Urinary bladder (tissue), 4 donors: Measurements from ENCODE around the gene TMEM82. TPM values are rescaled to one million over a fixed set of nuclear protein-coding genes. Genes with fewer than 3 reads are reported as not detected.

Experiments
- DNase-seq: peaks from one replicate; pipeline ENCODE4 v3.0.0-alpha.2; 2015; ENCODE audit errors: extremely low spot score
- H3K27ac ChIP-seq: one replicate; pipeline ENCODE4 v1.5.1; 2013; ENCODE audit warnings: low read depth, mild to moderate bottlenecking, moderate library complexity
- H3K36me3 ChIP-seq: one replicate; pipeline ENCODE4 v1.6.1; 2013; ENCODE audit warnings: mild to moderate bottlenecking, moderate library complexity; ENCODE audit not compliant: insufficient read depth
- H3K4me1 ChIP-seq: one replicate; pipeline ENCODE4 v1.6.1; 2013; ENCODE audit warnings: mild to moderate bottlenecking, moderate library complexity; ENCODE audit not compliant: insufficient read depth
- H3K4me3 ChIP-seq: one replicate; pipeline ENCODE4 v1.5.1; 2013; ENCODE audit warnings: low read depth, low read length
- WGBS: extraction: QIAGEN DNeasy Blood & Tissue Kit; methylation state at CpG from one replicate; pipeline ENCODE4 v1.1.7; 2013; 5-methylcytosine and 5-hydroxymethylcytosine counted together
- polyA plus RNA-seq: library from polyadenylated mRNA; stranded (reverse); fragments of 200-250 nt; gene quantifications from one replicate; pipeline ENCODE4 v1.2.3, GENCODE V29; 2013
- total RNA-seq: library from RNA; depleted of rRNA; stranded (reverse); fragments of >200 nt; gene quantifications from one replicate; pipeline ENCODE4 v1.2.3, GENCODE V29; 2014
- donor health status: healthy with polysubstance abuse.
- donor health status: healthy.

Gene TMEM82
- total and polyA plus RNA-seq, 2 donors = not detected

- H3K36me3 ChIP-seq = peaks cover 11% of the 10 kb centered on the region
- H3K4me3 ChIP-seq = no peak overlapping the region
- 93% methylated on average over 9 of the region's 9 CpGs for WGBS
- no peak for DNase-seq
- H3K27ac ChIP-seq = no peak overlapping the region
- H3K4me1 ChIP-seq = no peaks in the 10 kb centered on the region
These were observed 15.8 kb upstream of the TMEM82 start for GRCh38 chr1:15726508-15726907.

GRCh38 chr1:15727021-15727420 lies 15.3 kb upstream of the TMEM82 start:
- Histone ChIP-seq H3K4me1 (no peaks in the 10 kb centered on the region), H3K4me3 (no peak overlapping the region), H3K27ac (no peak overlapping the region), H3K36me3 (peaks cover 14% of the 10 kb centered on the region)
- WGBS = 76% methylated on average over 21 of the region's 21 CpGs
- DNase-seq = no peak

GRCh38 chr1:15727424-15727823 lies 14.9 kb upstream of the TMEM82 start:
- no peak for DNase-seq
- WGBS = 85% methylated on average over 13 of the region's 13 CpGs
- Histone ChIP-seq H3K4me1 (no peaks in the 10 kb centered on the region), H3K27ac (no peak overlapping the region), H3K4me3 (no peak overlapping the region), H3K36me3 (peaks cover 14% of the 10 kb centered on the region)

GRCh38 chr1:15727866-15728534 lies 14.3 kb upstream of the TMEM82 start:
- Histone ChIP-seq H3K4me3 (no peak overlapping the region), H3K36me3 (peaks cover 14% of the 10 kb centered on the region), H3K4me1 (no peaks in the 10 kb centered on the region), H3K27ac (no peak overlapping the region)
- DNase-seq = no peak
- 89% methylated on average over 23 of the region's 23 CpGs for WGBS

GRCh38 chr1:15728937-15729657 lies 13.2 kb upstream of the TMEM82 start:
- Histone ChIP-seq H3K27ac (no peak overlapping the region), H3K36me3 (peaks cover 15% of the 10 kb centered on the region), H3K4me1 (no peaks in the 10 kb centered on the region), H3K4me3 (no peak overlapping the region)
- no peak for DNase-seq
- whole genome bisulfite sequencing = 83% methylated on average over 22 of the region's 22 CpGs

GRCh38 chr1:15730423-15730822 lies 11.9 kb upstream of the TMEM82 start:
- WGBS = 95% methylated on average over 16 of the region's 16 CpGs
- DNase-seq = no peak
- Histone ChIP-seq H3K4me1 (no peaks in the 10 kb centered on the region), H3K27ac (no peak overlapping the region), H3K4me3 (no peak overlapping the region), H3K36me3 (peaks cover 15% of the 10 kb centered on the region)

GRCh38 chr1:15730936-15731335 lies 11.4 kb upstream of the TMEM82 start:
- DNase-seq = no peak
- H3K27ac ChIP-seq = no peak overlapping the region
- no peaks in the 10 kb centered on the region for H3K4me1 ChIP-seq
- peaks cover 11% of the 10 kb centered on the region for H3K36me3 ChIP-seq
- H3K4me3 ChIP-seq = no peak overlapping the region
- 94% methylated on average over 16 of the region's 16 CpGs for WGBS

- Histone ChIP-seq H3K4me1 (no peaks in the 10 kb centered on the region), H3K27ac (no peak overlapping the region), H3K36me3 (peaks cover 10% of the 10 kb centered on the region), H3K4me3 (no peak overlapping the region)
- WGBS = 92% methylated on average over 39 of the region's 39 CpGs
- DNase-seq = no peak
These were observed 10.3 kb upstream of the TMEM82 start for GRCh38 chr1:15731735-15732685.

GRCh38 chr1:15732686-15733081 lies 9.6 kb upstream of the TMEM82 start:
- WGBS = 83% methylated on average over 7 of the region's 7 CpGs

GRCh38 chr1:15733218-15733725 lies 9.0 kb upstream of the TMEM82 start:
- DNase-seq = no peak
- WGBS = 89% methylated on average over 11 of the region's 11 CpGs
- no peak overlapping the region for H3K27ac ChIP-seq
- H3K4me1 ChIP-seq = no peaks in the 10 kb centered on the region
- peaks cover 7% of the 10 kb centered on the region for H3K36me3 ChIP-seq
- no peak overlapping the region for H3K4me3 ChIP-seq

More at GRCh38 chr1:15732686-15733081, 9.6 kb upstream of the TMEM82 start:
- Histone ChIP-seq H3K4me3 (no peak overlapping the region), H3K4me1 (no peaks in the 10 kb centered on the region), H3K36me3 (peaks cover 7% of the 10 kb centered on the region), H3K27ac (no peak overlapping the region)
- no peak for DNase-seq

GRCh38 chr1:15733726-15734226 lies 8.5 kb upstream of the TMEM82 start:
- WGBS = 90% methylated on average over 27 of the region's 27 CpGs
- Histone ChIP-seq H3K36me3 (peaks cover 4% of the 10 kb centered on the region), H3K4me1 (no peaks in the 10 kb centered on the region)

GRCh38 chr1:15734296-15734695 lies 8.0 kb upstream of the TMEM82 start:
- DNase-seq = no peak
- Histone ChIP-seq H3K4me1 (no peaks in the 10 kb centered on the region), H3K4me3 (no peak overlapping the region), H3K27ac (no peak overlapping the region), H3K36me3 (peaks cover 4% of the 10 kb centered on the region)
- 75% methylated on average over 13 of the region's 13 CpGs for WGBS

More at GRCh38 chr1:15733726-15734226, 8.5 kb upstream of the TMEM82 start:
- H3K4me3 ChIP-seq = no peak overlapping the region
- no peak overlapping the region for H3K27ac ChIP-seq
- DNase-seq = no peak

- WGBS = 74% methylated on average over 17 of the region's 17 CpGs
- DNase-seq = no peak
- H3K27ac ChIP-seq = no peak overlapping the region
- no peaks in the 10 kb centered on the region for H3K4me1 ChIP-seq
- H3K36me3 ChIP-seq = peaks cover 4% of the 10 kb centered on the region
- no peak overlapping the region for H3K4me3 ChIP-seq
These were observed 7.4 kb upstream of the TMEM82 start for GRCh38 chr1:15734901-15735300.
